HG03196 (cell line): ENCODE results near the gene RAD51D.
"Not testable (repeated sequence)": the region's sequence is repeated elsewhere in the genome, so short reads cannot be mapped to it uniquely, and the experiment has no call there.

Experiments used
- ATAC-seq: cut with Tn5 transposase; IDR thresholded peaks from one replicate; pipeline ENCODE4 v1.9.1; 2021; ENCODE audit not compliant: unreplicated experiment

RAD51D gene

DNA sequence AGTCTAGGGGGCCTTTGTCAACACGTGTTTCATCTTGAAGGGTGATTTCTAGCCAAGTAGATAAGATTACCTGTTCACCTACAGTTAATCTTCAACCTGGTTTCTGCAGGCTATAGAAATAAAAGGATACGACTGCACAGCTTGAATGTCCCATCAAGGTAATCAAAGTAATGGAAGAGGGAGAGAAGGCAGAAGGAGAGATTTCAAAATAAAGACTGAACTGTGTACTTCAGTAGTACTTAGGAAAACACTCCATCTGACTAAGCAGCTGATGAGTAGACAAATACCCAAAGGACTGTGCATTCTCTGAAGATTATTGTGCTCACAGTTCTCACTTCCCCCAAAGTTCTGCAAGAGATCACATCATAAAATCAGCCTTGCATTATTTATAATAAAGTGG lies 50.3 kb downstream of the RAD51D start:
- ATAC-seq, result no peak

- ATAC-seq, result no peak
Observed at GRCh38 chr17:35068249-35068648, 51.4 kb downstream of the RAD51D start.

DNA sequence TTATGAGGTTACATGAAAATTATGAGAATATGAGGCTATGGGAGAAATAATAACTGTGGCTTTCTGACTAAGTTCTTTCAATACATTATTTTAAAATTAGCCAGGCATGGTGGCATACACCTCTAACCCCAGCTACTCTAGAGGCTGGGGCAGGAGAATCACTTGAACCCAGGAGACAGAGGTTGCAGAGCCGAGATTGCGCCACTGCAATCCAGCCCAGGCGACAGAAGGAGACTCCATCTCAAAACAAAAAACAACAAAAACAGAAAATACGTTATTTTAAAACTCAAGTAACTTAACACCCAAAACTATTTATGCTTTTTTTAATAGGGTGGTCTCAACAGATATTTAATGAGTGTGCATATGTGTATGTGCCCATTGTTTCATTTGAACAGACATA lies 53.8 kb downstream of the RAD51D start:
- ATAC-seq, result no peak

DNA sequence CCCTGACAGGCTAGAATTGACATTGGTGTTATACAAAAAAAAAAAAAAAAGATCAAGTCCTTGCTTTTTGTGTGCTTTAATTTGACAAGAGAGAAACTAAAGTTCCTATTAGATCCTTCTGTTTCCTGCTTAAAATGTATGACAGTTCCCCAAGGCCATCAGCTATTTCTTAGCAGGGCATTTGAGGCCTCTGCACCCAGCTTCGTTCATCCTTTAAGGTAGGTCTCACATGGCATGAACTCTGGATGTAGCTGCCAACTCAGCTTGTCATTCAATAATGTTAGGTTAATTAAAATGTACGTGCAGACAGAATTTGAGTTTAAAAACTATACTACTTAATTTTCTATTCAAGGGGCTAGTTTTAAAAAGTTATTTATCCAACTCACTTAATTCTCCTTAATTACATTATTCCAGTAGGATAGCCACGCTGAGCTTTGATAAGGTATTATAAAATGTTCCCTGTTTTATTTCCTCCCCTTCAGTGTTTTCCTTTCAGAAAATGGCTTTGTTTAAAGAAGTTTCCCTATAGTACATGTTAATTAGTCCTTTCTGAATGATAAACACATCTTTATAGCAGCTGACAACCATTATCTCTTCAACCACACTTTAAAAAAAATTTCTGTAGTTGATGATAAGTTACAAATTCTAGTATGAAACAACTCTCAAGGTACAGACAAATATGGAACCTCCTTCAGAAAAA lies 55.0 kb downstream of the RAD51D start:
- ATAC-seq, result no peak

- ATAC-seq, result peak; percentile 95
Observed at GRCh38 chr17:35063514-35064223, 56.0 kb downstream of the RAD51D start, which contains the start of gene RFFL. TSS of gene RFFL (minus strand) at chr17:35063707. CDS start at chr17:35026553, 37,154 bp downstream.

GRCh38 chr17:35062308-35062707 lies 57.4 kb downstream of the RAD51D start:
- ATAC-seq, result no peak

DNA sequence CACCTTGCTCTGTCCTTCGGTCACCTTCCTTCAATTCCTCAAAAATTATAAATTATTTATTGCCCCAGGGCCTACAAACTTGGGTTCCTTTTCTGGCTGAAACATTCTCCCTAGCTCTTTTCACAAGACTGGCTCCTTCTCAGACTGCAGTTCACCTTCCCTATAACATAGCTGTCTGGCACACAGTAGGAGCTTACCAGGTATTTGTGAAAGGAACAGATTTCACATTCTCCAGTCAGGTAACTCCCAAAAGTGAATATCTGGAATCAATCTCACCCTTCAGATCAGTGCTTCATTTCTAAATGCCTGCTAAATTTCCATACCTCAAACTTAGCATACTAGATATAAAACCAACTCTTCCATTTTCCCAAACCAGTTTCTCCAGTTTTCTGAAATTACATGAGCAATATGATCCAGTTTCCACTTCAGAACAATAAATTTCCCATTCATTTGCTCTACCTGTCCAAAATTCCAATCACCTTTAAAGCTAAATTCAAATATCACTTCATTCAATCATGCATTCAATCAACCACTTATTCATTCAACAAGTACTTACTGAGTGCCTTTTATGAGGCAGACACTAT lies 62.2 kb downstream of the RAD51D start:
- no peak for ATAC-seq

GRCh38 chr17:35056013-35056412 lies 63.6 kb downstream of the RAD51D start:
- no peak for ATAC-seq

- no peak for ATAC-seq
Observed at GRCh38 chr17:35053204-35053603, 66.5 kb downstream of the RAD51D start.

DNA sequence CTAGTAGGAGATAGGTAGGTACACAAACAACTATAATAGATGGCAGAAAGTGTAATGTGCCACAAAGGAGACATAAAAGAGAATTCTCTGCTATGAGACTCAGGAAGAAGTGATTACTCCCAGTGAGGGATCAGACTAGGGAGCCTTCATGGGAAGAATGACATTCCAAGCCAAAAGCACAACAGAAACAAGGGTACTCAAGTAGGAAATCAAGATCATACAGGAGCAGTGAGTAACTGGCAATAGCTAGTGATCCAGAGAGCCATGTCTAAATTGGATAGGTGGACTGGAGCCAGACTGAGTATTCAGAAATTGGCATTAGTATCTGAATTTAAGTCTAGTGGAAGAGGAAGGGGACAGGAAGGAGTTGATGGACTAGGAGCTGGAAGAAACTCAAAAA lies 66.9 kb downstream of the RAD51D start:
- ATAC-seq, result no peak

- ATAC-seq, result no peak
Observed at GRCh38 chr17:35052241-35052610, 67.4 kb downstream of the RAD51D start.

GRCh38 chr17:35051579-35052240 lies 68.0 kb downstream of the RAD51D start:
- no peak for ATAC-seq

DNA sequence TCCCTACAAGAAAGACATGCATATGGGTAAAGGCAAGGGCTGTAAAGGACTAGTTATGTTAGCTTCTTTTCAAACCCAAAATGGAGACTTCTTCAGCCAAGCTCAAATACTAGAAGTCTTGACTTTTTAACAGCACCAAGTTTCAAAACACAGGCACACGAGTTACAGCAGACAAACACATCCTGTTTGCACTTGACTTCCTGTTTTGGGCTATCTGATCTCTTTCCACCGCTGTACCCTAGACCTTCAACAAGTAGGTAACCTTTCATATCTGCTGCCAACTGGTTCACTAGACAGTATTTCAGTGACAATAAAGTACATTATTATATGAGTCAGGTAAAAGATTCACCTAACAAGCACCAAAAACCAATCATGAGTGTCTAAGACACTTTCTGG lies 68.5 kb downstream of the RAD51D start:
- ATAC-seq, result peak; percentile 68

GRCh38 chr17:35050170-35050569 lies 69.5 kb downstream of the RAD51D start:
- no peak for ATAC-seq

DNA sequence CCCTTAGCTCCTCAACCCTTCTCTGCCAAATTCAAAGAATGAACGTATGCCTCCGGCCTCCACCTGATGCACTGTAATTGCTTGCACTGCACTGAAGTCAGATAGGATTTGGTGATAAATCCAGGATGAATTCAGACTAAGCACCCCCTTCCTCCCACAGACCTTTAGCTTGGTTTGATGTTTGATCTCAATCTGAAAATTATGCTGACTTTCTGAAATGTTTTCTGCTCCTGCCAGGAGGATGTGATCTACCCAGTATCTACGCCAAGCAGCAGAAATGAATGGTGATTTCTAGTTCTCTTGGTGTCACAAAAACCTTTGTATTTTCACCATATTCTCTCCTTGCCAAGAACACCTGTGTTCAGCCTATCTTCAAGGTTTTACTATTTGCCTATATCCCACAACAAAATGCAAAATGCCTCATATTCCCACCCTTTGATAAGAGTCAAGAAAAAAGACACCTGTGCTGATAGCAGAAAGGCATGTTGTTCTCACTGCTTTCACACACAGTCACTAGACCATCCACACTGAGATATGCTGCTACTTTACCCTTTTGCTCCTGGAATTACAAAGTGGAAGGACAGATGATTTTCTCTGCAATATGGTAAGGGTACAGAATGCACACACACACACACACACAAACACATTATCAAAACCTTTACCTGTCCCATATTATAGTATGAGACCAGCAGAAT lies 70.8 kb downstream of the RAD51D start:
- ATAC-seq, result no peak

- peak; percentile 37 for ATAC-seq
Observed at GRCh38 chr17:35046740-35047283, 72.8 kb downstream of the RAD51D start.

GRCh38 chr17:35046245-35046644 lies 73.4 kb downstream of the RAD51D start:
- no peak for ATAC-seq

DNA sequence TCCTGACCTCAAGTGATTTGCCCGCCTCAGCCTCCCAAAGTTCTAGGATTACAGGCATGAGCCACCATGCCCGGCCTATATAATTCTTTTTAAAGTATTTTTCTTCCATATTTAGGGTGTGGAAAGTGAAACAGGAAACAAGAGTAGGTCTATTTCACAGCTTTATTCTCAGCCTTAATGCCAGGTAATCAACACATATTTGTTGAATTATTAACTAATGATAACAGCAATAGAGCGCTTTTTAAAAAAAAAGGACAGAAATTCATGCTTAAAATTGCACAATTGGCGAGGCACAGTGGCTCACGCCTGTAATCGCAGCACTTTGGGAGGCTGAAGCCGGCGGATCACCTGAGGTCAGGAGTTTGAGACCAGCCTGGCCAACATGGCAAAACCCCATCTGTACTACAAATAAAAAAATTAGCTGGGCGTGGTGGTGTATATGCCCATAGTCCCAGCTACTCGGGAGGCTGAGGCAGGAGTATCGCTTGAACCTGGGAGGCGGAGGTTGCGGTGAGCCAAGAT lies 74.1 kb downstream of the RAD51D start:
- ATAC-seq, result not testable (repeated sequence)

DNA sequence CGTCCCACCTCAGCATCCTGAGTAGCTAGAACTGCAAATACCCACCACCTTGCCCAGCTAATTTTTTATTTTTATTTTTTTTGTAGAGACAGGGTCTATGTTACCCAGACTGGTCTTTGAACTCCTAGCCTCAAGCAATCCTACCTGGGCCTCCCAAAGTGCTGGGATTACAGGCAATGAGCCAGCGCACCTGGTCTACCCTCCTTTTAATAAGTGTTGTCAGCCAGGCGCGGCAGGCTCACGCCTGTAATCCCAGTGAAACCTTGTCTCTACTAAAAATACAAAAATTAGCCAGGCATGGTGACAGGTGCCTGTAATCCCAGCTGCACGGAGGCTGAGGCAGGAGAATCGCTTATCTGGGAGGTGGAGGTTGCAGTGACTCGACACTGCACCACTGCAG lies 75.5 kb downstream of the RAD51D start:
- no peak for ATAC-seq
